SU-DHL-6 (cell line): ENCODE results near the gene GUCY1A1.

Experiments used
- H2AFZ ChIP-seq: fragments of 200-600 bp; sonication (generic); 2 replicates; pipeline ENCODE4 v1.6.1; 2014; ENCODE audit warnings: low read depth, mild to moderate bottlenecking, moderate library complexity, mixed read lengths, antibody characterized with exemption, low read length; ENCODE audit not compliant: severe bottlenecking
- H3F3A ChIP-seq: fragments of 200-600 bp; shearing (Covaris generic); 2 replicates; pipeline ENCODE4 v1.6.0; 2016; ENCODE audit warnings: antibody characterized with exemption, mild to moderate bottlenecking; ENCODE audit not compliant: insufficient read depth
- H3K27ac ChIP-seq: fragments of 200-600 bp; sonication (generic); 2 replicates; pipeline ENCODE4 v1.5.1; 2016; ENCODE audit warnings: low read depth, mild to moderate bottlenecking, low read length, moderate library complexity, mixed read lengths
- H3K27me3 ChIP-seq: fragments of 200-600 bp; sonication (generic), shearing (Covaris generic); 2 replicates; pipeline ENCODE4 v1.6.0; 2014; ENCODE audit warnings: mild to moderate bottlenecking, low read length
- H3K36me3 ChIP-seq: fragments of 200-600 bp; sonication (generic); 2 replicates; pipeline ENCODE4 v1.6.1; 2014; ENCODE audit warnings: mild to moderate bottlenecking, low read length, mixed read lengths
- H3K4me2 ChIP-seq: fragments of 300-600, 200-600 bp; shearing (Covaris generic), sonication (generic); 2 replicates; pipeline ENCODE4 v1.6.0; 2014; ENCODE audit warnings: low read length, low read depth, mild to moderate bottlenecking; ENCODE audit not compliant: poor library complexity, severe bottlenecking
- H3K4me3 ChIP-seq: fragments of 200-600 bp; sonication (generic); 2 replicates; pipeline ENCODE4 v1.5.1; 2014; ENCODE audit warnings: antibody characterized with exemption, low read length, mild to moderate bottlenecking, mixed read lengths; ENCODE audit not compliant: insufficient read depth, poor library complexity, severe bottlenecking
- H3K79me2 ChIP-seq: fragments of 200-600 bp; sonication (generic); 2 replicates; pipeline ENCODE4 v1.6.1; 2014; ENCODE audit warnings: mild to moderate bottlenecking, low read length, moderate library complexity; ENCODE audit not compliant: insufficient read depth
- H3K9ac ChIP-seq: fragments of 200-600 bp; sonication (generic); 2 replicates; pipeline ENCODE4 v1.7.0; 2014; ENCODE audit warnings: mild to moderate bottlenecking, low read length
- H3K9me2 ChIP-seq: fragments of 200-600 bp; sonication (generic); replicated peaks from 2 replicates; pipeline ENCODE4 v1.6.1; 2014; ENCODE audit warnings: low read length; ENCODE audit not compliant: insufficient read depth
- H3K9me3 ChIP-seq: fragments of 200-600 bp; sonication (generic); 2 replicates; pipeline ENCODE4 v1.6.1; 2014; ENCODE audit warnings: low read length, mixed read lengths; ENCODE audit not compliant: insufficient read depth
- H4K20me1 ChIP-seq: fragments of 200-600 bp; sonication (generic); 2 replicates; pipeline ENCODE4 v1.6.1; 2014; ENCODE audit warnings: low read depth, mild to moderate bottlenecking, antibody characterized with exemption, low read length, moderate library complexity, mixed read lengths
- EZH2phosphoT487 ChIP-seq: fragments of 200-600 bp; sonication (generic), shearing (Covaris generic); conservative IDR thresholded peaks from 2 replicates; pipeline ENCODE4 v1.6.1; 2018; ENCODE audit warnings: mild to moderate bottlenecking, antibody characterized with exemption, low read length, moderate library complexity, mixed read lengths
- TF ChIP-seq, protein P1 (sequence below): fragments of 200-600 bp; sonication (generic); IDR thresholded peaks from one replicate; pipeline ENCODE4 v1.5.1; 2017; ENCODE audit warnings: antibody characterized with exemption, mild to moderate bottlenecking, low read length, moderate library complexity; ENCODE audit not compliant: insufficient read depth, poor library complexity, severe bottlenecking

GUCY1A1 gene

DNA sequence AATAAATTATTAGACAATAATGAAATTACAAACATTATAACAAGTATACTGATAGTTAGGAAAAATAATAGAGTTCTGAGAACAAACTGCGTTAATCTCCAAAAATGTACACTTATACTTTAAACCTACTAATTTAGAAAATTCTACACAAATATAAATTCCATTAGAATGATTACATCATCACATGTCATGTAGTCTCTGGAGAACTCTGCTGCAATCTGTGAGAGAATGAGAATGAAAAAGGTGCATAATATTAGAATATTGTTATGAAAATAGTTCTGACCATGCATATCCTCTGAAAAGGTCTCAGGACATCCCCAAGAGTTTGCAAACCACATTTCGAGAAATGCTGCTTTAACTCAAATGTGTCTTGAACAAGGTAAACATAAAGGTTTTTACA lies 11.4 kb downstream of the GUCY1A1 start:
- Histone ChIP-seq H3K9me3 (no peaks in the 10 kb centered on the region), H3K9me2 (no peaks in the 10 kb centered on the region), H3K36me3 (no peaks in the 10 kb centered on the region), H4K20me1 (no peaks in the 10 kb centered on the region), H3K4me2 (no peak overlapping the region), H3K9ac (no peak overlapping the region), H3K27ac (no peak overlapping the region), H3K27me3 (no peaks in the 10 kb centered on the region), H3K4me3 (no peak overlapping the region), H3K79me2 (no peaks in the 10 kb centered on the region), H2AFZ (no peak overlapping the region), H3F3A (no peaks in the 10 kb centered on the region)
- no peak for TF ChIP-seq EZH2phosphoT487
- TF ChIP-seq, protein P1, sequence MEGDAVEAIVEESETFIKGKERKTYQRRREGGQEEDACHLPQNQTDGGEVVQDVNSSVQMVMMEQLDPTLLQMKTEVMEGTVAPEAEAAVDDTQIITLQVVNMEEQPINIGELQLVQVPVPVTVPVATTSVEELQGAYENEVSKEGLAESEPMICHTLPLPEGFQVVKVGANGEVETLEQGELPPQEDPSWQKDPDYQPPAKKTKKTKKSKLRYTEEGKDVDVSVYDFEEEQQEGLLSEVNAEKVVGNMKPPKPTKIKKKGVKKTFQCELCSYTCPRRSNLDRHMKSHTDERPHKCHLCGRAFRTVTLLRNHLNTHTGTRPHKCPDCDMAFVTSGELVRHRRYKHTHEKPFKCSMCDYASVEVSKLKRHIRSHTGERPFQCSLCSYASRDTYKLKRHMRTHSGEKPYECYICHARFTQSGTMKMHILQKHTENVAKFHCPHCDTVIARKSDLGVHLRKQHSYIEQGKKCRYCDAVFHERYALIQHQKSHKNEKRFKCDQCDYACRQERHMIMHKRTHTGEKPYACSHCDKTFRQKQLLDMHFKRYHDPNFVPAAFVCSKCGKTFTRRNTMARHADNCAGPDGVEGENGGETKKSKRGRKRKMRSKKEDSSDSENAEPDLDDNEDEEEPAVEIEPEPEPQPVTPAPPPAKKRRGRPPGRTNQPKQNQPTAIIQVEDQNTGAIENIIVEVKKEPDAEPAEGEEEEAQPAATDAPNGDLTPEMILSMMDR, result no peak

DNA sequence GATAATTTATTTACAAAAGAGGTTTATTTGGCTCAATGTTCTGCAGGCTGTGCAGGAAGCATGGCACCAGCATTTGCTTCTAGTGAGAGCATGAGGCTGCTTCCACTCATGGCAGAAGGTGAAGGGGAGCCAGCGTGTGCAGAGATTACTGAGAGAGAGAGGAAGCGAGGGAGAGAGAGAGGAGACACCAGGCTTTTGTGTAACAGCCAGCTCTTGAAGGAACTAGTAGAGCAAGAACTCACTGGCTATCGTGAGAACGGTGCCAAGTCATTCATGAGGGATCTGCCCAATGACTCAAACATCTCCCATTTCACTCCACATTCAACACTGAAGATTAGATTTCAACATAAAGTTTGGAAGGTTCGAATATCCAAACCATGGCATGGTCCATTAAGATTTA lies 12.7 kb downstream of the GUCY1A1 start:
- Histone ChIP-seq H3K4me2 (no peak overlapping the region), H3K27me3 (no peaks in the 10 kb centered on the region), H3K4me3 (no peak overlapping the region), H3K27ac (no peak overlapping the region), H3K9me3 (no peaks in the 10 kb centered on the region), H3K79me2 (no peaks in the 10 kb centered on the region), H3F3A (no peaks in the 10 kb centered on the region), H3K36me3 (no peaks in the 10 kb centered on the region), H3K9me2 (no peaks in the 10 kb centered on the region), H3K9ac (no peak overlapping the region), H4K20me1 (no peaks in the 10 kb centered on the region), H2AFZ (no peak overlapping the region)
- TF ChIP-seq EZH2phosphoT487, result no peak
- TF ChIP-seq, protein P1, result no peak

DNA sequence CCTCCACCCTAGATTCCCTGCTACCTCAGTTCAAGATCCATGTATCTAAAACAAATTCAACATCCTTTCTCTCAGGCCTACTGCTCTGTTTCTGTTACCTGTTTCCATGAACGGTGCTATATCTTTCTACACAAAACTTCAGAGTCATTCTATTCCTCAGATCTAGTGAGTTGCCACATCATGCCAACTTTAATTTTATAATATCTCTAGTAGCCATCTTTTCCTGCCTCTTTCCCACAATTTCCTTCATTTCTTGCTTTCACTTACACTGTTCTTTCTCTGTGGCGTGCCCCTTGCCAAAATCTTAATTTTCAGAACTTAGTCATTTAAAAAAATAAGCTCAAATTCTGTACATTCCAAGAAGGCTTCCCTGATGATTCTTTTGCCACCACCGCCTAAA lies 15.2 kb downstream of the GUCY1A1 start:
- Histone ChIP-seq H3K9me2 (no peaks in the 10 kb centered on the region), H3K4me3 (no peak overlapping the region), H3K36me3 (no peaks in the 10 kb centered on the region), H3F3A (no peaks in the 10 kb centered on the region), H3K27me3 (no peaks in the 10 kb centered on the region), H4K20me1 (no peaks in the 10 kb centered on the region), H3K27ac (no peak overlapping the region), H3K4me2 (no peak overlapping the region), H3K9ac (no peak overlapping the region), H3K9me3 (no peaks in the 10 kb centered on the region), H2AFZ (no peak overlapping the region), H3K79me2 (no peaks in the 10 kb centered on the region)
- TF ChIP-seq, protein P1, result no peak
- no peak for TF ChIP-seq EZH2phosphoT487

GRCh38 chr4:155684423-155684822 lies 17.8 kb downstream of the GUCY1A1 start:
- H3K9me3 ChIP-seq, result no peaks in the 10 kb centered on the region
- TF ChIP-seq, protein P1, result no peak
- TF ChIP-seq EZH2phosphoT487, result no peak

More at GRCh38 chr4:155684423-155684822, 17.8 kb downstream of the GUCY1A1 start:
- no peaks in the 10 kb centered on the region for H3K27me3 ChIP-seq
- no peak overlapping the region for H2AFZ ChIP-seq
- no peaks in the 10 kb centered on the region for H3K36me3 ChIP-seq
- no peaks in the 10 kb centered on the region for H3K9me2 ChIP-seq
- no peak overlapping the region for H3K4me2 ChIP-seq
- no peaks in the 10 kb centered on the region for H3F3A ChIP-seq
- H3K9ac ChIP-seq, result no peak overlapping the region
- no peaks in the 10 kb centered on the region for H3K79me2 ChIP-seq
- no peak overlapping the region for H3K27ac ChIP-seq
- H4K20me1 ChIP-seq, result no peaks in the 10 kb centered on the region
- no peak overlapping the region for H3K4me3 ChIP-seq
